Suprapubic skin (tissue), 4 donors: ENCODE measurements around the gene RIPOR3. TPM values are rescaled to one million over a fixed set of nuclear protein-coding genes. Genes with fewer than 3 reads are reported as not detected.

ENCODE experiments used
- DNase-seq, 2 donors: peaks; one replicate each; pipeline ENCODE4 v3.0.0-alpha.2; 2019; ENCODE audit warnings: low spot score in 2 of 2
- H3K27ac ChIP-seq: fragments of 200-600 bp; sonication (generic); one replicate; pipeline ENCODE4 v1.5.1; 2019
- H3K27me3 ChIP-seq: fragments of 200-600 bp; sonication (generic); one replicate; pipeline ENCODE4 v1.5.1; 2019
- H3K36me3 ChIP-seq: fragments of 200-600 bp; sonication (generic); one replicate; pipeline ENCODE4 v1.5.1; 2019
- H3K4me1 ChIP-seq: fragments of 200-600 bp; sonication (generic); one replicate; pipeline ENCODE4 v1.5.1; 2019
- H3K4me3 ChIP-seq: fragments of 200-600 bp; sonication (generic); one replicate; pipeline ENCODE4 v1.5.1; 2019; ENCODE audit warnings: mild to moderate bottlenecking
- H3K9me3 ChIP-seq: fragments of 200-600 bp; sonication (generic); one replicate; pipeline ENCODE4 v1.5.1; 2019
- EP300 ChIP-seq: sonication (generic); formaldehyde crosslinking; IDR thresholded peaks from one replicate; pipeline ENCODE4 v1.6.1; 2017; ENCODE audit warnings: antibody characterized with exemption
- POLR2A ChIP-seq, 2 donors: fragments of 450-650 bp; IDR thresholded peaks; one replicate each; pipeline ENCODE4 v1.6.1; 2017; ENCODE audit warnings: antibody characterized with exemption in 2 of 2, mild to moderate bottlenecking in 2 of 2, moderate library complexity in 2 of 2
- POLR2AphosphoS5 ChIP-seq, 3 donors: sonication (generic); formaldehyde crosslinking; IDR thresholded peaks; one replicate each; pipeline ENCODE4 v1.6.1; 2017; ENCODE audit warnings: antibody characterized with exemption in 3 of 3
- WGBS: methylation state at CpG from one replicate; pipeline ENCODE4 v1.1.5; 2018; 5-methylcytosine and 5-hydroxymethylcytosine counted together
- total RNA-seq, 4 donors: library from RNA; depleted of rRNA; stranded (reverse); fragments of >200 nt; gene quantifications; one replicate each; pipeline ENCODE4 v1.1.0, GENCODE V29; 2016
- TF ChIP-seq, protein P1 (sequence below), 2 donors: fragments of 200-600 bp in 1 of 2; fragments of 450-650 bp in 1 of 2; sonication (generic) in 1 of 2; IDR thresholded peaks; one replicate each; pipeline ENCODE4 v1.5.1; 2016 to 2019; ENCODE audit warnings: antibody characterized with exemption in 2 of 2, mild to moderate bottlenecking in 1 of 2, moderate library complexity in 1 of 2

Gene RIPOR3
- total RNA-seq, 4 donors from 2014 or later, result 3.3 to 10.1 (median 5.3) TPM

DNA sequence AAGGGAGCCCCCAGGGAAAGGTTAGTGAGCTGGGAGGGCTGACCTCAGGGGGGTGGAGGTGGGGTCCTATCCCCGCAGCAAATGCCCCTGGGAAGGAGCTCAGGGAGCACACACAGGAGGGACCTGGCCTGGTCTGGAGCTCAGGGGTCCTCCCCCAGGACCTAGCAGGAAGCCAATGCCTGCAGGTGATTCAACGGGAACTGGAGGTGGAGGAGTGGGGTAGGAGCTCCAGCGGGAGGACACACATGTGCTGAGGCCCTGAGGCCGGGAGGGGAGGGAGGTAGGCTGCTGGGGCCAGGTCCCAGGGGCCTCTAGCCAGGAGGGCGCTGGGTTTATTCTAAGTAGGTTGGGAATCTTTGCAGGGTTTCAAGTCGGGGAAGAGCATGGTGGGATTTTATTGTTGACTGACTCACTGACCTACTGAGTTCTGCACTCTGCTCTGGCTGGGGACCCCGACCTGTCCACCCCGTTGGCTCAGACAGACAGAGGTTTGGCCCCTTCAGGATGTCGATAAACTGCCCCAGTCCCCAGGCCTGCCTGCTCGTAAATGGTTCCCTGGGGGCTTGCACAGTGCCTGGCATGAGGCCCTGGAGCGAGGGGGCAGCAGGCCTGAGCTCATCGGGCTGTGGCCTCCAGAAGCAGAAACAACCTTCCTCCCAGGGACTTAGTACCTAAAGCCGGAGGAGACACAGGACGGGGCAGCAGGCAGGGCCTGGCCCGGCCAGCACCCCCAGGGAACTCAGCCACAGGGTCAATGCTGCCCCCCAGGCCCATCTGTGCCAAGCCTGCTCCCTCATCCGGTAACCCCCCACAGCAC is 62.3 kb downstream of the RIPOR3 start:
- 83% methylated on average over 5 of the region's 16 CpGs for WGBS
- no peaks in the 10 kb centered on the region for H3K27me3 ChIP-seq
- peaks cover 10% of the 10 kb centered on the region for H3K4me1 ChIP-seq
- TF ChIP-seq, protein P1, sequence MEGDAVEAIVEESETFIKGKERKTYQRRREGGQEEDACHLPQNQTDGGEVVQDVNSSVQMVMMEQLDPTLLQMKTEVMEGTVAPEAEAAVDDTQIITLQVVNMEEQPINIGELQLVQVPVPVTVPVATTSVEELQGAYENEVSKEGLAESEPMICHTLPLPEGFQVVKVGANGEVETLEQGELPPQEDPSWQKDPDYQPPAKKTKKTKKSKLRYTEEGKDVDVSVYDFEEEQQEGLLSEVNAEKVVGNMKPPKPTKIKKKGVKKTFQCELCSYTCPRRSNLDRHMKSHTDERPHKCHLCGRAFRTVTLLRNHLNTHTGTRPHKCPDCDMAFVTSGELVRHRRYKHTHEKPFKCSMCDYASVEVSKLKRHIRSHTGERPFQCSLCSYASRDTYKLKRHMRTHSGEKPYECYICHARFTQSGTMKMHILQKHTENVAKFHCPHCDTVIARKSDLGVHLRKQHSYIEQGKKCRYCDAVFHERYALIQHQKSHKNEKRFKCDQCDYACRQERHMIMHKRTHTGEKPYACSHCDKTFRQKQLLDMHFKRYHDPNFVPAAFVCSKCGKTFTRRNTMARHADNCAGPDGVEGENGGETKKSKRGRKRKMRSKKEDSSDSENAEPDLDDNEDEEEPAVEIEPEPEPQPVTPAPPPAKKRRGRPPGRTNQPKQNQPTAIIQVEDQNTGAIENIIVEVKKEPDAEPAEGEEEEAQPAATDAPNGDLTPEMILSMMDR (IDR thresholded peaks at IDR 0.05), result no peak
- no peak for TF ChIP-seq POLR2AphosphoS5 (IDR thresholded peaks at IDR 0.05)
- no peak for TF ChIP-seq POLR2A (IDR thresholded peaks at IDR 0.05)
- no peak for TF ChIP-seq EP300
- H3K4me3 ChIP-seq, result no peak overlapping the region
- no peak for DNase-seq
- H3K36me3 ChIP-seq, result no peaks in the 10 kb centered on the region
- H3K27ac ChIP-seq, result no peak overlapping the region
- no peaks in the 10 kb centered on the region for H3K9me3 ChIP-seq

DNA sequence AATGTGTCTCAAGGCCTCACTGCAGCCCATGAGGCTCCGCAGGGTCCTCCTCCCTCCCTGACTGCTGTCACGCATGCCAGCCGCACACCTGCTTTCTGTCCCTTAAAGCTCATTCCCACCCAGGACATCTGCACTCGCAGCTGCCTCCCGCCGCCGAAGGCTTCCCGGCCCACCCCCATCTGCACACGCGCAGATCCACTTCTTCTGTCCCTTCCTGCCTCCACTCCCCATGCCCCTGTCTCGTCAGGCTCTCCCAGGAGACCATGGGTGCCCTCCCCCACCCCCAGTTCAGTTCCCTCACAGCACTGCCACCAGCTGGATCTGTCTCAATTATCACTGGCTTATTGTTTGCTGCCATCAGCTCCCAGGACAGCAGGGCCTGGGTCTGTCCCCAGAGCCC is 63.0 kb downstream of the RIPOR3 start:
- no peaks in the 10 kb centered on the region for H3K36me3 ChIP-seq
- DNase-seq, result no peak
- H3K4me1 ChIP-seq, result peaks cover 10% of the 10 kb centered on the region
- no peaks in the 10 kb centered on the region for H3K27me3 ChIP-seq
- H3K9me3 ChIP-seq, result no peaks in the 10 kb centered on the region
- H3K27ac ChIP-seq, result no peak overlapping the region
- TF ChIP-seq EP300 (no peak), POLR2AphosphoS5 (IDR thresholded peaks at IDR 0.05) (no peak), POLR2A (IDR thresholded peaks at IDR 0.05) (no peak)
- TF ChIP-seq, protein P1 (IDR thresholded peaks at IDR 0.05), result no peak
- 90% methylated on average over 11 of the region's 11 CpGs for WGBS
- no peak overlapping the region for H3K4me3 ChIP-seq

DNA sequence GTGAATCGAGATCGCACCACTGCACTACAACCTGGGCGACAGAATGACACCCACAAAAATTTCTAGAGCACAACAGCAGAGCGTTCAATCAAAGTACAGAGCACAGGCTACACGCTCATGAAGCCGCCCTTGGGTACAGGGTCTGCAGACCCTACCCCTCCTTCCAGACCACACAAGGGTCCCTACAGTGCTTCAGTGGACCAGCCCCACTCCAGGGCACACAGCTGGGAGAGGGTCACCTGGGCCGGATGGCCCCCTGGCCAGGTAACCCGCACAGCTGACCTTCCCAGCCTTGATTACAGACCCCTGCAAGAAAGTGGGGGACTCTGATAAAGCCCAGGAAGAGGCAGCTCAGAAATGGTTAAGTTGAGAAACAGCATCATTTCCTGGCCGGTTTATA is 63.6 kb downstream of the RIPOR3 start:
- Histone ChIP-seq H3K4me1 (peaks cover 10% of the 10 kb centered on the region), H3K27me3 (no peaks in the 10 kb centered on the region), H3K27ac (no peak overlapping the region), H3K36me3 (no peaks in the 10 kb centered on the region), H3K4me3 (no peak overlapping the region), H3K9me3 (no peaks in the 10 kb centered on the region)
- DNase-seq, result no peak
- TF ChIP-seq POLR2AphosphoS5 (IDR thresholded peaks at IDR 0.05), result no peak
- no peak for TF ChIP-seq POLR2A (IDR thresholded peaks at IDR 0.05)
- TF ChIP-seq, protein P1 (IDR thresholded peaks at IDR 0.05), result no peak
- TF ChIP-seq EP300, result no peak
- 87% methylated on average over 9 of the region's 9 CpGs for WGBS

DNA sequence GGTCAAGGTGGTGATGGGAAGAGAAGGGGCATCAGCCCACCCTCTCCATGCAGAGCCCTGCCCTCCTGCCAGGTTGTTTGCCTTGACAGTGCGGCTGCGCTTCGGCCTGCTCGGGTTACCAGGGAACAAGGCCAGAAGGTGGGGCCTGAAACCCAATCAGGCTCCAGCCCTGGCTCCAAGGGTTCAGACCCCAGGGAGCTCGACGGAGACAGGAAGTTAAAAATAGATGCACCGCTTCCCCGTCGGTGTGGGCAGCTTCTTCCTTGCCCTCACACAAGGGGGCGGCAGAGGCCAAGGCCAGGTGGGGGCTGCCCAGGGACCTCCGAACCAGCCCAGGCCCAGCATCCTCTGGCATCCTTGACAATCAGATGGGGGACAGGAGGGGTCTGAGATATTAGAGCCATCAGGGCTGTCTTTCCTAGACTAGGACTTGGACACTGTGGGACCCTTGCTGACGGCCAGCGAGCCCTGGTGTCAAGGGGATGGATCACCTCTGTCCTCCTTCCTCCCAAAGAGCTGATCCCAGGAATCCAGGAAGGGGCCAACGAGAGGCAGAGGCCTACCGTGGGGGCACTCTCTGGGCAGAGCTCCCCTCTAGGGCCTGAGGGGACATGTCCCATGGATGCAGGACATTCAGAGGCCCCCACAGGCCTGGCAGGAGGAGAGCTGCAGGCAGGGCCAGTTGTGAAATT is 65.2 kb downstream of the RIPOR3 start:
- H3K27me3 ChIP-seq, result no peaks in the 10 kb centered on the region
- H3K27ac ChIP-seq, result no peak overlapping the region
- no peak overlapping the region for H3K4me3 ChIP-seq
- DNase-seq, result no peak
- no peaks in the 10 kb centered on the region for H3K36me3 ChIP-seq
- H3K4me1 ChIP-seq, result peaks cover 10% of the 10 kb centered on the region
- no peaks in the 10 kb centered on the region for H3K9me3 ChIP-seq
- WGBS, result 56% methylated on average over 14 of the region's 15 CpGs
- TF ChIP-seq, protein P1 (IDR thresholded peaks at IDR 0.05), result peak in 1 of 2 donors; percentile 12
- TF ChIP-seq EP300, result no peak

DNA sequence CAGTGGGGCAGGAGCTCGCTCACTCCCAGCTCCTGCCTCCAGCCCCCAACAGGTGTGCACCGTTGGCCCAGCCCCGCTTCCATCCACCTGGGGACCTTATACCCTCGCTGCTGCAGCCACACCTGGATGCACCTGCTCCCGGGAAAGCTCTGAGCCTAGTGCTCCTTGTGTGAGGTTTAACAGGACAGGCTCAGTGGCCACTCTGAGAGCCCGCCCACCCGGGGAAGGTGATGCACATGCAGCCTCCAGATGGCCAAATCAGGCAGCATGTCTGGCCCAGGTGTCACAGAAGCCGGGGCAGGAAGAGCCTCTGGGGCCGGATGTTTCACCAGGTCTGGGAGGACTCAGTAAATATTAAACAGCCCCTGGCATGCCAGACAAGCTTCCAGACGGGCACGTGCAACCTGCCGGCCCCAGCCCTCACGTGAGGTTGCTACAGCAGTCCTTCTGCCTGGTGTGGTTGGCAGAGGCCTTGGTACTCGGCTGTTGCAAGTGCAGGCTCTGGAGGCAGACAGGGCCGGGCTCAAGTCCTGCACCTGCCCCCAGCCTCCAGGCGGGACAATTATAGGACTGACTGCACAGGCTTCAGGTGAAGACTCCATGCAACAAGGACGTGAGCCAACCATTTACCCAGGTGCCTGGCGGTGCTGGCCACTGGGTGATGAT is 66.9 kb downstream of the RIPOR3 start:
- Histone ChIP-seq H3K9me3 (no peaks in the 10 kb centered on the region), H3K4me3 (no peak overlapping the region), H3K27ac (no peak overlapping the region), H3K36me3 (no peaks in the 10 kb centered on the region), H3K4me1 (peaks cover 10% of the 10 kb centered on the region), H3K27me3 (no peaks in the 10 kb centered on the region)
- 31% methylated on average over 2 of the region's 18 CpGs for WGBS
- DNase-seq, result no peak
- no peak for TF ChIP-seq EP300
- TF ChIP-seq POLR2A (IDR thresholded peaks at IDR 0.05), result no peak
- TF ChIP-seq, protein P1 (IDR thresholded peaks at IDR 0.05), result no peak
- TF ChIP-seq POLR2AphosphoS5 (IDR thresholded peaks at IDR 0.05), result no peak
